ENCODE results near the gene RETNLB.

RETNLB gene

GRCh38 chr3:108757404-108757982, at the start of gene RETNLB:
RETNLB (minus strand) TSS chr3:108757410; CDS start chr3:108757185, 225 bp downstream.
- no peak for DNase-seq

DNA sequence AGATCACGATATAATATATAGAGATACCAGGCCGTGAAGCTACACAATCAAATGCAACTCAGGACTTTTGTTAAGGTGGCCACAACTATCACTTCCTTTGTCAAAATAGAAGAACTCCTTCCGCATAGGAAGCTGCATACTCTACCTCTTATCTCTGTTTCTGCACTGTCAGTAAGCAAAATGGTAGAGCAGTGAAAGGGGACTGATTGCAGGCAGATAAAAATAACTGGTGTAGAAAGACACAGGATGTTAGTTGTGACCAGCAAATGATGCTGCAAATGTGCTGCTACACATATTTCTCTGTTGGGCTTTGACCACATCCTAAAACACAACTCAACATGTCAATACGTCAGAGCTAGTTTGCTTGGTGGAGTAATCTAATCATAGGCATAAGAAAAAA, 49.1 kb upstream of the RETNLB start:
- no peak for DNase-seq

DNA sequence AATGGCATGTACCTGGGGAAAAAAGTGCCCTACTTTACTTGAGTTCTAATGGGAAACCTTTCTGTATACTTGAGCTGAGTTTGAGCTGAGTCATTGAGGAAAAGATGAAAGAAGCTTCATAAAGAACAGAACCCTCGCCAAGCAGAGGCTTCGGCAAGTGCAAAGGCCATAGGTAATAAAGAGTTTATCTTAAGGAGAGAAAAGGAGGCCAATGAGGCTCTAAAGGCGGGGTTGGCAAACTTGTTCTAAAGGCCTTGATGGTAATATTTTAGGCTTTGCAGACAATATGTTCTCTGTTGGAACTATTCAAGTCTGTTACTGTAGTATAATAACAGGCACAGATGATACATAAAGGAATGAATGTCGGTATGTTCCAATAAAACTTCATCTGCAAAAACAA, 47.8 kb upstream of the RETNLB start:
- DNase-seq: no peak

GRCh38 chr3:108804437-108804836, 47.2 kb upstream of the RETNLB start:
- DNase-seq: no peak

- DNase-seq: no peak
Measured at GRCh38 chr3:108791473-108791872, 34.3 kb upstream of the RETNLB start.

GRCh38 chr3:108780235-108780634, 23.0 kb upstream of the RETNLB start:
- no peak for DNase-seq

DNA sequence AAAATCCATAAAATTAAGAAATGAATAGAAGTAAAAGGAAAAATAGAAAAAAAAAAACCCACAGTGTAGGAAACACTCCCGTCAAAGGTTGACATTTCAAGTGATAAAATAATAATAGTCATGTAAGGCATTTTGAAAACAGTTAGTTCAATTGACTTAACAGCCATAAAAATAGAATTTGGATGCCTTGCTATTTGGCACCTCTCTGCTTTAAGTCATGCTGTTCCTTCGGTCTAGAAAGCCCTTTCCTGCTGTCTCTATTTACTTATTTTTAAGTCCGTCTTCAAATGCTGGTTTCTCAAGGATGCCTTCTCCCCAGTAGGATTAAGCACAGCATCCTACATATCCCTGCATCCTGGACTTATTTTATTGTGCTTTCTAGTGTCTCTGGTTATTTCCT, 22.3 kb upstream of the RETNLB start:
- DNase-seq: no peak

GRCh38 chr3:108775649-108776048, 18.4 kb upstream of the RETNLB start:
- no peak for DNase-seq

DNA sequence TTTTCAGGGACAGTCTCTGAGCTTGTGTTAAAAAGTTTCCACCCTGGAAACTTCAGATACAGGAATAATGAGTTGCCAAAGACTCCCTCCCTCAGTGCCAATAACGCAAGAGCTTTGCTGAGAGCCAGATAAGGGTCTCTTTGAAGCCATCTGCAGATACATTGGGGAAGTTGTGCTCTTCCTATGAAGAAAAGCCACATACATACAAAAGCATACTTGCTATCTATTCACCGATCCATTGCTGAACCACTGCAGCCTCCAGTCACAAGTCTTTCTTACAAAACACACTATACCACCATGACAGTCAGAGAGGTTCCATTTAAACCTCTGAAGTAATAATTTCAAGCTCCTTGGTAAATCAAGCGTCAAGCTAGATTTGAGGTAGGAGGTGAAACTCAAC, 10.0 kb upstream of the RETNLB start:
- no peak for DNase-seq

- no peak for DNase-seq
Measured at GRCh38 chr3:108755686-108756085, 1.5 kb downstream of the RETNLB start.

DNA sequence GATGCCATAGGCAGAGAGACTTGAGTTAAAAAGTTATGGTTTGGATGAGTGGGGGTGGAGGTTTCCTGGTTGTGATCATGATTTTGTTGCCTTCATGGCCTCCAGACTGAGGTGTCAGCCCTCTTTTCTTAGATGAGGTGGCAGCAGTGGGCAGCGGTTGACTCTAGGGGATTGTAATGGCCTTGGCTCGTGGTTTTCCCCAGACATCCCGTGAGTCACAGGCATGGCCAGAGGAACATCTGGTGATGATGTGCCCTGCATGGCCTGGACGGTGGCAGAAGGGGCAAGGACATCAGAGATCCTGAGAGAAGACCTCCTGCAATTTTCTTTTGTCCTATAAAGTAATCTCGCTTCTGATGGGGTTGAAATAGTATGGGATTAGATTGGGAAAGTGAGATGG, 12.4 kb downstream of the RETNLB start:
- DNase-seq: no peak

- no peak for DNase-seq
Measured at GRCh38 chr3:108742929-108743328, 14.3 kb downstream of the RETNLB start.

DNA sequence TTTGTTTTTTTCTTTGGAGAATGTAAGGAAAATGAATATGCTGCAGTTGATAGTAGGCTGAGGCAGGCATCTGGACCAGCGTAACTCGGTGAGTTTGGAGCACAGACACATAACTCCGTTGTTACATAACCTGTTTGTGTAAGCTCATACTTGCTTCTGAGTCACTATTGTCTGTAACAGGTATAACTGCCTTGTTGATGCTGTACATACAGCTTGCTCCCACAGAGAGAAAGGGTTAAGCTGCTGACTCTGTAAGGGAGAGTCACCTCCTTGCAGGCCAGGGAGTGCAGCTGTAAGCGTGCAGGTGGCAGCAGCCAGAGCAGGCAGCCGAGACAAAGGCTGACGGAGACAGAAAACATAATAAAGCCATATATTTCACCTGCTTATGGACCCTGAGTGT, 20.4 kb downstream of the RETNLB start:
- DNase-seq: no peak

- DNase-seq: no peak
Measured at GRCh38 chr3:108728934-108729333, 28.3 kb downstream of the RETNLB start.

DNA sequence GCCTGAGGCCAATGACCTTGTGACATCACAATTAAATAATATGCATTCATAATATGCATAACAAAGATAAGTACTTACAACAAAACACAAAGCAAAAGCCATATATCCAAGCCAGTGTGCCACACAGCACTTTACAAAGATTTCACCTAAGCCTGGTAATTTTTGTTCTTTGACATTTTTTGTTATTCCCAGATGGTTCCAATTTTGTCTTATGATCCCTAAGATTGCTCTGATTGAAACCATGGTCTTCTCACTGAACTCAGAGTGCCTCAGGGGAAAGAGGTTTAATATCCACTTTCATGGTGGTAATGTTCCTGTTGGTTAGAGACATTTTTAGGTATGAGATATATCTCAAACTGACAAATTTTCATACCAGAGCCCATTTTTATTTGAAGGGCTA, 29.1 kb downstream of the RETNLB start:
- no peak for DNase-seq

GRCh38 chr3:108724101-108724500, 33.1 kb downstream of the RETNLB start:
- DNase-seq: no peak

DNA sequence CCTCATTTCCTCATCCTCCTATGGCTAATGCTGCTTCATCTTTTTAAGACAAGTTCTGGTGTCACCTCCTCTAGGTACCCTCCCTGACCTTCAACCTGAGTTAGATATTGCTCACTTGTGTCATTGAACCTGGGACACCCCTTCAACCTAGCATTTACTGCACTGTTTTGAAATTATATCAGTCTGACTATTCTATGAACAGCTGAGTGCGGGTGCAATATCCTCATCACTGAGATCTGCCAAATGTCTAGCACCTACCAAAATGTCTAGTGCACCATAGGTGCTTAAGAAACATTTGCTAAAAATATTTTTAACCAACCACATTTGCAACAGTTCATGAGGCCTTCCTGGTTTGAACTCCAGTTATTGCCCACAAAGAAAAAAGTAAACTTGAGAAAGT, 34.5 kb downstream of the RETNLB start:
- DNase-seq: no peak

DNA sequence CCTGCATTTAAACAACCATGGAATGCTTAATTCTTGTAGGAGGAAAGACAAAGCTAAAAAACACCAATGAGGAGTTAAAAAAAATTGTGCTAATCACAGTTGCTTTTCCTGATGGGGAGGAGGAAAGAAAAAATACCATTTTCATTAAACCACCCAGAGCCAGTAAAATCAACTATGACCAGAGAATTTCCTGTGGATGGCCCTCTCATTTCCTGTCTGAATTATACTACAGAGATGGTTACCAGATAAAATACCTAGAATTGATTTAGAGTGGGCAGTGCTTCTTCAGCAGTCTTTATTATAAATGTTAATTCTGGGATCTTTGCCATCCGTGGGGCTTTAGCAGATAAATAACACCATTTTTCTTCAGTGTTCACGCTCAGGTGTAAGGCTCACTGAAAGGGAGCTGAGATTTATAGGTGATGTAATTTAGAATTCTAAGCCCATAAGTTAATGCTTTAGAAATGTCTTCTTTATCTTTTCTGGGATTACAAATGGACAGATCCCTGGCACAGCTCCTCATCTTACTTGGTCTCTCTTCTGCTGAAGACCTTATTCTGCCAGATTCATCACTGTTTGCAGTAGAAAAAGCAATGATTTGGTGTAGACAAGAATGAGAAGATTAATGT, 37.9 kb downstream of the RETNLB start:
- DNase-seq: no peak

DNA sequence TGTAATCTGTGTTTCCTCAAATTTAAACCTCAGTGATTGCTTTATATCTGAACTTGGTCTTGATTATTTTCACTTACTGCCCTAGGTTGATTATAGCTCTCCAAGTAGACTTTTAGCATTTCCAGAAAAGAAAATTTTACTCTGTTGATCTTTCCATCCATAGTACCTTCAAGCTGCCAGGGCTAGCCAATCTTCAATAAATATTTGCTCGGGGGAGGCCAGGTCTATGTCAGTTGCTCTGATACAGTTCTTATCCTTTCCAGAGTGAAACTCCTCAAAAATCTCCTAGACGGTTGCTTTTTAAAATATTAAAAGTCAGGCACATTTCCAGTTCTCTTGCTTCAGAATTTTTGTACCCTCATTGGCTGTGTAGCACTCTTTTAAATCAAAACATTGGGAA, 38.8 kb downstream of the RETNLB start:
- no peak for DNase-seq

DNA sequence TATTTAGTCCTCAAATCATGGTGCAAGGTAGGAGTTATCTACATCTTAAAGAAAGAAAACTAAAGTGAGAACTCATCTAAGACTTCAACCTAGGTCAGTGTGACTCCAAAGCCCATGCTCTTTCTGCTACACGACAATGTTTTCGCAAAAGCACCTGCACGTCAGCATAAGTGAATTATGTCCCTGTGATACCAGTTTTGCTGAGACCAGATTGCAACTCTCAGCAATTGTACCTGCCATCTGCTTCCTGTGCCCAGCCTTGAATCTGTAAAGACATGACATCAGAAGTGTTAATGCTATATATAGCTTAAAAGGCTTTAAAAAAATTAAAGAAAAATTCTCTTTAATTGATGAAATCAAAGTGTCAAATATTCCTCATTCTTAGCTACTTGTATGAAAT, 43.4 kb downstream of the RETNLB start:
- DNase-seq: no peak

- no peak for DNase-seq
Measured at GRCh38 chr3:108713009-108713516, 44.1 kb downstream of the RETNLB start.

Measured in NCI-H1417 treated with DMSO at 0.1 percent for 48 hours (cell line).